Smooth muscle cell (in vitro differentiated cells): ENCODE results near the gene DAPK1. TPM values are rescaled to one million over a fixed set of nuclear protein-coding genes. Genes with fewer than 3 reads are reported as not detected.
A peak's percentile ranks its signal among the peaks of the same experiment; 100 is the strongest.

Experiments
- DNase-seq: peaks from one replicate; lab custom pipeline; 2025; ENCODE audit not compliant: unreplicated experiment; lab: John Stamatoyannopoulos, UW
- H2AFZ ChIP-seq: fragments of 200-600 bp; sonication (generic); 2 replicates; pipeline ENCODE4 v1.6.0; 2016; ENCODE audit warnings: antibody characterized with exemption, low read depth, mild to moderate bottlenecking
- H3F3A ChIP-seq: fragments of 200-600 bp; sonication (generic); 2 replicates; pipeline ENCODE4 v1.6.0; 2017; ENCODE audit warnings: antibody characterized with exemption, low read depth
- H3K27ac ChIP-seq: fragments of 200-600 bp; sonication (generic); 2 replicates; pipeline ENCODE4 v1.5.1; 2016; ENCODE audit warnings: low read depth, mild to moderate bottlenecking
- H3K27me3 ChIP-seq: fragments of 200-600 bp; sonication (generic); 2 replicates; pipeline ENCODE4 v1.6.1; 2016; ENCODE audit warnings: low read depth, mild to moderate bottlenecking
- H3K36me3 ChIP-seq: fragments of 200-600 bp; sonication (generic); 2 replicates; pipeline ENCODE4 v1.5.1; 2016; ENCODE audit warnings: low read depth
- H3K4me1 ChIP-seq: fragments of 200-600 bp; sonication (generic); 2 replicates; pipeline ENCODE4 v1.5.1; 2016; ENCODE audit warnings: low read depth
- H3K4me2 ChIP-seq: fragments of 200-600 bp; sonication (generic); 2 replicates; pipeline ENCODE4 v1.6.0; 2016; ENCODE audit warnings: mild to moderate bottlenecking
- H3K4me3 ChIP-seq: fragments of 200-600 bp; sonication (generic); 2 replicates; pipeline ENCODE4 v1.5.1; 2016; ENCODE audit warnings: mild to moderate bottlenecking
- H3K79me2 ChIP-seq: fragments of 200-600 bp; sonication (generic); 2 replicates; pipeline ENCODE4 v1.6.0; 2016; ENCODE audit warnings: low read depth, mild to moderate bottlenecking
- H3K9ac ChIP-seq: fragments of 200-600 bp; sonication (generic); 2 replicates; pipeline ENCODE4 v1.6.0; 2016; ENCODE audit warnings: low read depth
- H3K9me3 ChIP-seq: fragments of 200-600 bp; sonication (generic); replicated peaks from 2 replicates; pipeline ENCODE4 v1.5.1; 2016; ENCODE audit warnings: low read depth
- H4K20me1 ChIP-seq: fragments of 200-600 bp; sonication (generic); 2 replicates; pipeline ENCODE4 v1.6.0; 2016; ENCODE audit warnings: low read depth
- WGBS: methylation state at CpG from one replicate; pipeline ENCODE4 v1.1.7; 2016; ENCODE audit warnings: low lambda C conversion rate; 5-methylcytosine and 5-hydroxymethylcytosine counted together
- polyA plus RNA-seq: library from polyadenylated mRNA; unstranded; fragments of >200 nt; fragmentation: Nextera tagmentation; extraction: Ambion mirVana; gene quantifications from 2 replicates; pipeline ENCODE4 v1.2.1, GENCODE V29; 2016
- total RNA-seq: library from RNA; depleted of rRNA; stranded (reverse); fragments of >200 nt; gene quantifications from 2 replicates; pipeline ENCODE4 v1.2.3, GENCODE V29; 2014
- TF ChIP-seq, protein P1 (sequence below): fragments of 200-600 bp; sonication (generic); IDR thresholded peaks from 2 replicates; pipeline ENCODE4 v1.5.1; 2017; ENCODE audit warnings: borderline replicate concordance, mild to moderate bottlenecking, antibody characterized with exemption; ENCODE audit not compliant: insufficient read depth, poor library complexity, severe bottlenecking

Gene DAPK1
- total and polyA plus RNA-seq, 2 experiments from 2014 or later, result 12.6 to 20.3 TPM

DNA sequence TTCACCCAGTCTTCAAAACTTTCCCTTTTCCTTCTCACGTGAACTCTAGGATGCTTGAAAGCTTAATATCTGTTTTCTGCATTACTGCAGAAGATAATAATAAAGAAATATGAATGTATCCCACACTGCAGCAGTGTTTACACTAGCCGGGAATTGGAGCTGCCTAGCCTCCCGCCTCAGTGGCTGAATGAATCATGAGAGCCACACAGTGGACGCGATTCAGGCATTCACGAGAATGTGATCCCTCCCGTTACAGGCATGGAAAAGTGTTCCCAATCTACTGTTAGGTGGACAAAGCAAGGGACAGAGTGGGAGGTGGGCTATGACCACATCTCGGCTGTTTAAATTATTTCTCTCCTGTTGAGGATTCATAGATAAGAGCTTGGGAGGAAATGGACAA lies 158.8 kb downstream of the DAPK1 start:
- WGBS, result 39% methylated on average over 8 of the region's 8 CpGs
- no peak for DNase-seq
- peak overlapping the region; percentile 39 for H3K27ac ChIP-seq
- H3K4me1 ChIP-seq, result peaks cover 2% of the 10 kb centered on the region
- H3K9me3 ChIP-seq, result no peaks in the 10 kb centered on the region
- no peak overlapping the region for H3K9ac ChIP-seq
- peaks cover 7% of the 10 kb centered on the region for H3F3A ChIP-seq
- H3K27me3 ChIP-seq, result no peaks in the 10 kb centered on the region
- TF ChIP-seq, protein P1, sequence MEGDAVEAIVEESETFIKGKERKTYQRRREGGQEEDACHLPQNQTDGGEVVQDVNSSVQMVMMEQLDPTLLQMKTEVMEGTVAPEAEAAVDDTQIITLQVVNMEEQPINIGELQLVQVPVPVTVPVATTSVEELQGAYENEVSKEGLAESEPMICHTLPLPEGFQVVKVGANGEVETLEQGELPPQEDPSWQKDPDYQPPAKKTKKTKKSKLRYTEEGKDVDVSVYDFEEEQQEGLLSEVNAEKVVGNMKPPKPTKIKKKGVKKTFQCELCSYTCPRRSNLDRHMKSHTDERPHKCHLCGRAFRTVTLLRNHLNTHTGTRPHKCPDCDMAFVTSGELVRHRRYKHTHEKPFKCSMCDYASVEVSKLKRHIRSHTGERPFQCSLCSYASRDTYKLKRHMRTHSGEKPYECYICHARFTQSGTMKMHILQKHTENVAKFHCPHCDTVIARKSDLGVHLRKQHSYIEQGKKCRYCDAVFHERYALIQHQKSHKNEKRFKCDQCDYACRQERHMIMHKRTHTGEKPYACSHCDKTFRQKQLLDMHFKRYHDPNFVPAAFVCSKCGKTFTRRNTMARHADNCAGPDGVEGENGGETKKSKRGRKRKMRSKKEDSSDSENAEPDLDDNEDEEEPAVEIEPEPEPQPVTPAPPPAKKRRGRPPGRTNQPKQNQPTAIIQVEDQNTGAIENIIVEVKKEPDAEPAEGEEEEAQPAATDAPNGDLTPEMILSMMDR, result peak; percentile 7
- no peaks in the 10 kb centered on the region for H4K20me1 ChIP-seq
- no peaks in the 10 kb centered on the region for H3K79me2 ChIP-seq
- no peaks in the 10 kb centered on the region for H3K36me3 ChIP-seq
- peak overlapping the region; percentile 77 for H3K4me2 ChIP-seq
- no peak overlapping the region for H2AFZ ChIP-seq
- H3K4me3 ChIP-seq, result no peak overlapping the region

DNA sequence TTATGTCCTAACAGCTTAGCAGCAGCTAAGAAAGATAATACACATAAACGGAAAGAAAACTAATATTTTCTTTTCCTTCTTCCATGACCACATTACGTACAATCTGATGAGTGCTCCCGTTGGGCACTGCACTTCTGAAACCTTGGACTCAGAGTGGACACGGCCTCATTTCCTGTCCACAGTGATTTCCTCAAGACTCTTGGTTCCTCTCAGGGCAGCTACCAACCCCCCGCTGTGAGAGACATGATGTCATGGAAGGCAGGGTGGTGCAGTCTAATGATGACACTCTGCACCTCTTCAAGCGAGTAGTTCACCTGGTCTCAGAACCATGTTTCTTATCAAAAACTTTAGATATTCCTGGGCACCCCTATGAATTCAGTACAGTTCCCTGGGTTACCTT lies 159.5 kb downstream of the DAPK1 start:
- Histone ChIP-seq H3K4me2 (peak overlapping the region; percentile 77), H3K36me3 (no peaks in the 10 kb centered on the region), H3K9me3 (no peaks in the 10 kb centered on the region), H3K9ac (no peak overlapping the region), H3K4me3 (no peak overlapping the region), H3K79me2 (no peaks in the 10 kb centered on the region), H2AFZ (no peak overlapping the region), H3F3A (peaks cover 10% of the 10 kb centered on the region), H3K27me3 (no peaks in the 10 kb centered on the region), H3K4me1 (peaks cover 5% of the 10 kb centered on the region), H3K27ac (peak overlapping the region; percentile 39), H4K20me1 (no peaks in the 10 kb centered on the region)
- DNase-seq, result no peak
- TF ChIP-seq, protein P1, result no peak
- WGBS, result 71% methylated on average over 6 of the region's 6 CpGs

DNA sequence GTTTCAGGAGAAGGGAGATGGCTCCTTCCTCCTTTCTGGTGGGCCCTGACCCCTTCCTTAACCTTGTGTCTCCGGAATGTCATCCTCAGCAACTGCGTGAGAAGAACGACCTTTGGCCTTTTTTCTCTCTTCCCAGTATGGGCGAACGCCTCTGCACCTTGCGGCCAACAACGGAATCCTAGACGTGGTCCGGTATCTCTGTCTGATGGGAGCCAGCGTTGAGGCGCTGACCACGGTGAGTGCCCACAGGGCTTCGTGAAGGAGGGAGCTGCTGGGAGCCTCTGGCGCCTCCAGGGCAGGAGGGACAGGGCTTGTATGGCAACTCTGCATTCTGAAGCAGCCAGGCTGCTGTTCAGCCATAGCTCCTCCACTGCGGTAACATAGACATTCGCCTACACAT lies 160.2 kb downstream of the DAPK1 start:
- H3K27ac ChIP-seq, result no peak overlapping the region
- H4K20me1 ChIP-seq, result no peaks in the 10 kb centered on the region
- no peak overlapping the region for H3K4me3 ChIP-seq
- 89% methylated on average over 16 of the region's 16 CpGs for WGBS
- H3K36me3 ChIP-seq, result no peaks in the 10 kb centered on the region
- H2AFZ ChIP-seq, result no peak overlapping the region
- H3K27me3 ChIP-seq, result no peaks in the 10 kb centered on the region
- no peak for DNase-seq
- no peaks in the 10 kb centered on the region for H3K79me2 ChIP-seq
- H3F3A ChIP-seq, result peaks cover 10% of the 10 kb centered on the region
- H3K9me3 ChIP-seq, result no peaks in the 10 kb centered on the region
- no peak overlapping the region for H3K9ac ChIP-seq
- H3K4me2 ChIP-seq, result no peak overlapping the region
- H3K4me1 ChIP-seq, result peaks cover 5% of the 10 kb centered on the region
- TF ChIP-seq, protein P1, result no peak

DNA sequence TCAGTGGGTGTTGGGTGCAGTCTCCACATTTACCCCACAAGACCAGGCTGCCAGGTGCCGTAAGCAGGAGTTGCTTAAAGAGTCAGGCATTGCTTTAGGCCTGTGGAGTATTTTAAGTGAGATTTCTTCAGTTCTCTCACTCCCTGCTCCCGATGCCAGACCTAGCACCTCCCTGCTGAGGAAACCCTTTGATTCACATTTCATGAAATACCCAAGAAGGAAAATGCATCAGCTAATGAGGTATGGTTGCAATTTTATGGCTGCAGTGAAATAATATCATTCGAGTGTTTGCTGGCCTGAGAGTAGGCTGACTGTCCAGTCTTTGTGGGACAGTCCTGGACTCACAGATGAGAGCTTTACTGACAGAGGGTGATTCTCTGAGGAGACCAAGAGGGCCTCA lies 160.8 kb downstream of the DAPK1 start:
- no peak for DNase-seq
- H3K36me3 ChIP-seq, result no peaks in the 10 kb centered on the region
- H3K9me3 ChIP-seq, result no peaks in the 10 kb centered on the region
- 93% methylated on average over 3 of the region's 3 CpGs for WGBS
- H3K9ac ChIP-seq, result no peak overlapping the region
- H3K4me1 ChIP-seq, result peaks cover 5% of the 10 kb centered on the region
- H2AFZ ChIP-seq, result no peak overlapping the region
- no peaks in the 10 kb centered on the region for H4K20me1 ChIP-seq
- TF ChIP-seq, protein P1, result no peak
- H3K27ac ChIP-seq, result no peak overlapping the region
- peaks cover 10% of the 10 kb centered on the region for H3F3A ChIP-seq
- no peaks in the 10 kb centered on the region for H3K79me2 ChIP-seq
- H3K4me3 ChIP-seq, result no peak overlapping the region
- H3K27me3 ChIP-seq, result no peaks in the 10 kb centered on the region
- H3K4me2 ChIP-seq, result no peak overlapping the region
